ENCODE results near the gene KLHL40.

Gene KLHL40

GRCh38 chr3:42672515-42672914 is 12.8 kb upstream of the KLHL40 start:
- no peak for DNase-seq

GRCh38 chr3:42673082-42673481 is 12.3 kb upstream of the KLHL40 start:
- DNase-seq, result no peak

- DNase-seq, result no peak
Measured at GRCh38 chr3:42674146-42674545, 11.2 kb upstream of the KLHL40 start.

GRCh38 chr3:42675909-42676308 is 9.4 kb upstream of the KLHL40 start:
- DNase-seq, result no peak

- DNase-seq, result no peak
Measured at GRCh38 chr3:42678447-42678846, 6.9 kb upstream of the KLHL40 start.

GRCh38 chr3:42680271-42680670 is 5.1 kb upstream of the KLHL40 start:
- no peak for DNase-seq

GRCh38 chr3:42680806-42681205 is 4.5 kb upstream of the KLHL40 start:
- no peak for DNase-seq

- DNase-seq, result no peak
Measured at GRCh38 chr3:42681361-42682038, 3.8 kb upstream of the KLHL40 start.

GRCh38 chr3:42682301-42683070 is 2.9 kb upstream of the KLHL40 start:
- no peak for DNase-seq

- DNase-seq, result no peak
Measured at GRCh38 chr3:42683875-42684598, 1.3 kb upstream of the KLHL40 start.

- no peak for DNase-seq
Measured at GRCh38 chr3:42684632-42685362, 540 bp upstream of the KLHL40 start.

- DNase-seq, result no peak
Measured at GRCh38 chr3:42685891-42686820, 819 bp downstream of the KLHL40 start.

- DNase-seq, result no peak
Measured at GRCh38 chr3:42686832-42687650, 1.7 kb downstream of the KLHL40 start.

GRCh38 chr3:42688016-42688415 is 2.7 kb downstream of the KLHL40 start:
- no peak for DNase-seq

- no peak for DNase-seq
Measured at GRCh38 chr3:42688487-42689420, 3.4 kb downstream of the KLHL40 start.

- no peak for DNase-seq
Measured at GRCh38 chr3:42689421-42690014, 4.2 kb downstream of the KLHL40 start.

GRCh38 chr3:42690191-42690590 is 4.9 kb downstream of the KLHL40 start:
- no peak for DNase-seq

- DNase-seq, result no peak
Measured at GRCh38 chr3:42690766-42691680, 5.7 kb downstream of the KLHL40 start.
